HG03066 (cell line): ENCODE results near the gene CDH12.
"Not testable (repeated sequence)": the region's sequence is repeated elsewhere in the genome, so short reads cannot be mapped to it uniquely, and the experiment has no call there.

ENCODE experiments used
- ATAC-seq: cut with Tn5 transposase; IDR thresholded peaks from one replicate; pipeline ENCODE4 v1.9.1; 2021; ENCODE audit warnings: low read depth; ENCODE audit not compliant: unreplicated experiment

The CDH12 gene

DNA sequence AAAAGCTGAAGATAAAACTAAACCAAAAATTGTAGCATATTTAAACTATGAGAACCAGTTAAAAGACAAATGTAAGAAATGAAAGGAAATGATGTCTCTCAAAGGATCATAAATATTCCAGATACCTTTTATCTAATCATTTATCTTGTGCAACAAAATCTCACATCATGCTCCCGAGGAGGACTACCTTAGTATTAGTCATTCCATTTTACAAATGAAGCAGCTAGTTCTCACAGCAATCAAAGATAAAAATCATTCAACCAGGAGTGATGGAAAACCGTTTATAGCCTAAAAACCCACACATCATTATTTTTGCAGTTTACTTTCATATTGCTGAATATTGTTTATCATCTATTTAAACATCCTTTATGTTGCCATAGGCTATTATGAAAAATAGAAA, 190.0 kb downstream of the CDH12 start:
- ATAC-seq: no peak

DNA sequence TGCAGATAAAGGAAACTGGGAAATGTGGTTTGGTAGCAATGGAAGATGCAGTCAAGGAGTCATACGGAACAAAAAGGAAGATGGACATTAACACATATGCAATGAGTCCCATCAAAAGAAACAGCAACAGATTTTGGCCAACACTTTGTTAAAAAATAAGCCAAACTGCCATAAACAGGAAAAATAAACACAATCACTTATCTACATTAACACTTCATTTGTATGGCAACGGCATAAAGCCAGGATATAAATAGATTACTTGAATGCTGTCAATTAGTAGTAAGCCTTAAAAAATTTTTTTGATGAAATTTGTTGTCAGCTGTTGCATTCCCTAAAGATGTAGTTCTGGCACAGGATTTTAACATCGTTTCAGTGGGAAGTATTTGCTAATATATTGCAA, 190.8 kb downstream of the CDH12 start:
- ATAC-seq: no peak

DNA sequence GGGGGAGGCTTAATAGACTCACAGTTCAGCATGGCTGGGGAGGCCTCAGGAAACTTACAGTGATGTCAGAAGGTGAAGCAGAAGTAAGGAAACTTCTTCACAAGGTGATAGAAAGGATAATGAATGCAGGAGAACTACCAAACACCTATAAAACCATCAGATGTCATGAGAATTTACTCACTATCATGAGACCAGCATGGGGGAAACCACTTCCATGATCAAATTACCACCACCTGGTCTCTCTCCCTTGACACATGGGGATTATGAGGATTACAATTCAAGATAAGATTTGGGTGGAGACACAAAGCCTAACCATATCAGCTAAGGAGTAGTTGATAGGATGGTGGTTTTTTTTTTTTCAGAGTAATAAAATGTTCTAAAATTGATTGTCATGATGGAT, 201.8 kb downstream of the CDH12 start:
- no peak for ATAC-seq

DNA sequence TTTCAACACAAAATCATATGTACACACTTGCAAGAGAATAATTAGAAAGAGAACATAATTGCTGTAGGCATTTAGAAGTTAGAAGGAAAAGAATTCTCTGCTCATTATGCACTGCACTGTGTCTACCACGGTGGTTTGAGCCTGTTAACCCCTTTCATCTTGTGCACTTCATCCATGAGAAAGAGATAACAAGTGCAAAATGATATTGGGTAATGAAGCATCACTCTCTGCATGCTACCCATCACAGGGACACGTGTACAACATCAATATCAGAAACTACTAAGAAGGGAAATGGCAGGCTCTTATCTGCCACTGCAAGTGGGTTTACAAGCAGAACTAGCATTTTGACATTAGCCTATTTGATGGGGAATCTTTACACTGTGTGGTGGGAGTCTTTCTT, 202.6 kb downstream of the CDH12 start:
- ATAC-seq: no peak

DNA sequence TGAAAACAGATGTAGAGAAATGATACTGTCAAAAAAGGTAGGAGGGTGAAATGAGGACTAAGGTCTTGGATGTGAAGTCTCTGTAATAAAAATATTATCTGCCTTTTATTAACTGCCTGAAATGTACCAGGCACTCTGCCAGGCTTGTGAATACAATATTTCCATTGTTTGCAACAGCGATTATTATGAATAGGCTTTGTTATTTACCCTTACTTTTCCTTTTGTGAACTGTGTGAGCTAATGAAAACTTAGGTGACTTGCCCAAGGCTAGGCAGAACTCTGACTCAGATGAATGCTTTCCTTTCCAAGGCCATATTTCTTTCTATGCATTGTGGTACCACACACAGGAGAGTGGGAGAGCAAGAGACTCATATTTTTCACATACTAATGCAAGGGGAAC, 204.1 kb downstream of the CDH12 start:
- ATAC-seq: no peak

DNA sequence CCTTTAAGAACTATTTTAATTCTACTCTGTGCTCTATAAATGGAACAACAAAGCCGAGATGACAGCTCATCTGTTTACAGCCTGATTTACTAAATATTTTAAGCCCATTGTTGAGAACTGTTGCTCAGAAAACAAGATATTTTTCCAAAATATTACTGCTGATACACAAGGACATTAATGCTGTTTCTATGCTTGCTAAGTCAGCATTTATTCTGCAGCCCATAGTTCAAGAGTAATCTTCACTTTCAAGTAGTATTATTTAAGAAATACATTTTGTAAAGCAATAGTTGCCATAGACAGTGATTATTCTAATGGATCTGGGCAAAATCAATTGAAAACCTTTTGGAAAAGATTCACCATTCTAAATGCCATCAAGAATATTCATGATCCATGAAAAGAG, 208.3 kb downstream of the CDH12 start:
- no peak for ATAC-seq

DNA sequence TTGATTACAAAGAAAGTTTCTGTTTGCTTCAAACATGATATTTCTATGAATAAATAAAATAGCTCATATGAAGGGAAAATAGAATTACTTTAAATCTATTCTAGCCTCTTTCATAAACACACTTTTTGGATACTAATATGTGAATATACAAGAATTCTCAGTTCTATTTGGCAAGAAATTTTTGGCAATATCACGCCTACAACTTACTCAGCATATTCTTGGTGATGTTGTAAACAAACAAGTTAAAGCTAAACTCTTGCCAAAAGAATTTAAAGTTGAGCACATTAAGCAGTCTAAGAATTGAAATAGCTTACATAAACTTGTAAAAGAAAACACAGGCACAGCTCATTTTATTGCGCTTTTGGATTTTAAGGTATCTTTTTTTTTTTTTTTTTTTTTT, 209.8 kb downstream of the CDH12 start:
- no peak for ATAC-seq

DNA sequence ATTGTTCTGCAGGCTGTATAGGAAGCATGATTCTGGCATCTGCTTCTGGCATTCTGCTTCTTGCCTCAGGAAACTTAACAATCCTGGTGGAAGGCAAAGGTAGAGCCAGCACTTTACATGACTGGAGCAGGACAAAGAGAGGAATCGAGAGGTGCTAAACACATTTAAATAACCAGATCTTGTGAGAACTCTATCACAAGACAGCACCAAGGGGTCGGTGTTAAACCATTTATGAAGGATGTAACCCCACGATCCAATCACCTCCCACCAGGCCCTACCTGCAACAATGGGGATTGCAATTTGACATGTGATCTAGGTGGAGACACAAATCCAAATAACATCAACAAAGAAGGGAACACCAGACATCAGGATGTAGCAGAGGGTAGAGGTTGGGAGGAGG, 221.5 kb downstream of the CDH12 start:
- ATAC-seq: no peak

DNA sequence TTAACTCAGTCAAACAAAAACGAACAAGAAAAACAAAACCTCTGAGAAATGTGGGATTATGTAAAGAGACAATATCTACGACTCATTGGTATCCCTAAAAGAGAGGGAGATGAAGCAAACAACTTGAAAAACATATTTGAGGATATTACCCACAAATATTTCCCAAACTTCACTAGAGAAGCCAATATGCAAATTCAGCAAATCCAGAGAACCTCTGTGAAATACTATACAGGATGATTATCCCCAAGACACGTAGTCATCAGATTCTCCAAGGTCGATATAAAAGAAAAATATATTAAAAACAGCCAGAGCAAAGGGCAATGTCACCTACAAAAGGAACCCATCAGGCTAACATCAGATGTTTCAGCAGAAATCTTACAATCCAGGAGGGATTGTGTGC, 226.1 kb downstream of the CDH12 start:
- no peak for ATAC-seq

DNA sequence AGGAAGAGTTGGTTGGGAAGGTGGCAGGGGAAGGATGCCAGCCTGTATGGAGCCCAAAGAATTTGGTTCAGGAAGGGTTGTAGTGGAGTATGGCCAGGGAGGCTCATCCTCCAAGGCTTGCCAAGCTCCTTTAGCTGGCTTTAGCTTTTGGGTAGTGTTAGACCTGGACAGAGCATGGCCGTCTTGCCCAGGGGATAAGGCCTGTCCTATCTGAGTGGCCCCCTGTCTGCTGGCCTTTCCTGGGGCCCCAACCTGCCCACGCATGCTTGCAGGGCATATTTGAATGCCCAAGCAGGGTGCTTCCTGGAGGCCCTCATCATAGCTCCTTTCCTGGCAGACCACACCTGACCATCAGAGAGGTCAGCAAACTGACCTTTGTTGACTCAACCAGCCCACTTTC, 227.7 kb downstream of the CDH12 start:
- no peak for ATAC-seq

DNA sequence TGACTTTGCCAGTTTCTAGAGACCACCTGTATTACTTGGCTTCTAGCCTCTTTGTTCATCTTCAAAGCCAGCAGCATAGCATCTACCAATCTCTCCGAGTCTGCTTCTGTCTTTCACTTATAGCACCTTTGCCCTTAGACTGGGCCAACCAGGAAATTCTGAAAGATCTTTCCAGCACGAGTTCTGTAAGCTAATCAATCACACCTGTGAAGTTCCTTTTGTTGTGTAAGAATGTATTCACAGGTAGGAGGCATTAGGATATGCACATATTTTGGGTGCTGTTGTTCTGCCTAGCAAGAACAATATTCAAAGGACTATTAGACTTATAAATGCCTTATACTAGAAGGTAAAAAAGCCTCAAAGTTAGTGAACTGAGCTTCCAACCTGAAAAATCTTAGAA, 232.1 kb downstream of the CDH12 start:
- no peak for ATAC-seq

DNA sequence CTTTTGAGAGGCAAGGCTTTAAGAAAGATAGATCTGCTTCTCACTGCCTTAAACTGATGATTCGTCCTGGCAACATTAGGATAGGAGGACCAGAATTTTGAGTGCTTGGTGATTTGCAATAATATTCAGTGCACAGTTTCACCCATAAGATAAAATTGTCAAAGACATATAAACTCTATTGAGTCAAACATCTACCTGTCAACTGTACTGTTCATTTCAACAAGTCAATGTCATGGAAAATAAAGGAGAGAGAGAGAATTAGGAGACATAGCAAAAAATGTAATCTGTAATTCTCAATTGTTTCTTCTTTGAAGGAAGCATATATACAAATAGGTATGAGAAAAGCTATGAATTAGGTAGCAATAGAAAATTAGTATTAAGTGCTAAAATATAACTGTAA, 237.2 kb downstream of the CDH12 start:
- no peak for ATAC-seq

DNA sequence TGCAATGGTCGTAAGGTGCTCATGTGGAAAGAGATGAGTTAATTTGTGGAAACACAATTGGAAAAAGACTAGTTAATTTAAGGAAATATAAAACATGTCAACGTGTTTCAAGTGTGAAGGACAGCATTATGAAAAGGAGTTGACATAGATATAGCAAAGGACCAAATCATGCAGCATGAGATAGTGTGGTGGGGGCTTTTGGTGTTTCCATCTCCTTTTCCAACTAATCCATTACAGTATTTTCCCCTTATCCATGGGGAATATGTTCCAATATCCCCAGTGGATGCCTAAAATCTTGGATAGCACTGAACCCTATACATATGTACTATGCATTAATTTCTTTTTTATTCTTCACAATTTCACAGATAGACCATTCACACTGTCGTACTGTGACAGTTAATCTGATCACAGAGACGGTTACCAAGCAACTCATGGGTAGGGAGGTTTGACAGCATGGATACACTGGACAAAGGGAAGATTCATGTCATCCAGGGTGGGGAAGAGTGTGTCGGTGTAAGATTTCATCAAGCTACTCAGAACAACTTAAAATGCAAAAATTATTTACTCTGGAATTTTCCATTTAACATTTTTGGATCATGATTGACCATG, 238.6 kb downstream of the CDH12 start:
- no peak for ATAC-seq

DNA sequence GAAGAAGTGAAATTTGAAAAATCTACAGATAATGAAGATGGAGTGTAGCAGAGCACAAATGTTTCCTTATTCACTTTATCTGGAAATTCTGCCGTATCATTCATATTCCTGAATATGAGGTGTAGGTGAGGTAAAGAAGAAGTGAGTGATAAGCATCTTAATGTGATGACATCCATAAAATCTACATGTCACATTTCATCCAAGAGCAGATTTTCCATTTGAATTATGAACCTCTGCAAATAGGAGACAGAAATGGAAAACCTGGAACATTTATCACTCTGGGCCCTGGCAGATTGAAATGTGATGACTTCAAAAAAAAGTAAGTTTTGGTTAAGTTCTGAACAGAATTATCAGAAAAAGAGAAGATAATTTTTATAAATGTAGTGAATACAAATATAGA, 240.2 kb downstream of the CDH12 start:
- no peak for ATAC-seq

DNA sequence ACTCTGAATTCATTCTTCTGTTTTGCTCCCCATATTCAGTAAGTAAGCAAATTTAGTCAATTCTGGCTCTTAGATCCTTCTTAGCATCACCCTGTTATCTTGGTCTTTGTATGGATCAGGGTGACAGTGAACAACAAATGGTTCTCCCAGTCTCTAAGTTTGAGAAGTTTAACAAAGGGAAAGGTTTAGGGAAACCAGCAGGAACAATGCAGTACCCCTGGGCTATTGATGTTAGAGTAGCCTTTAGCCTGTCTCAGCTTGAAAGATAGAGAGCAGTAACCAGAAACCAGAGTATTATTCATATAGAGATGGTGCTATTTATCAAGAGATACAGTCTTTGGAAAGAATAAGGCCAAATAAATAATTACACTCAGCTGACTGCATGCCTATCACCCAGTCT, 241.8 kb downstream of the CDH12 start:
- ATAC-seq: no peak

DNA sequence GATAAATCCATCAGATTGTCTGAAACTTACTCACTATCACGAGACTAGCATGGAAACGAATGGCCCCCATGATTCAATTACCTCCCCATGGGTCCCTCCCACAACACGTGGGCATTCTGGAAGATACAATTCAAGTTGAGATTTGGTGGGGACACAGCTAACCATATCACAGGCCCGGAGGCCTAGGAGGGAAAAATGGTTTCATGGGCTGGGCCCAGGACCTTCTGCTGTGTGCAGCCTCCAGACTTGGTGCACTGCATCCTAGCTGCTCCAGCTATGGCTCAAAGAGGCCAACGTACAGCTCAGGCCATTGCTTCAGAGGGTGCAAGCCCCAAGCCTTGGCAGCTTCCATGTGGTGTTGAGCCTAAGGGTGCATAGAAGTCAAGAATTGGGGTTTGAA, 245.6 kb downstream of the CDH12 start:
- not testable (repeated sequence) for ATAC-seq

DNA sequence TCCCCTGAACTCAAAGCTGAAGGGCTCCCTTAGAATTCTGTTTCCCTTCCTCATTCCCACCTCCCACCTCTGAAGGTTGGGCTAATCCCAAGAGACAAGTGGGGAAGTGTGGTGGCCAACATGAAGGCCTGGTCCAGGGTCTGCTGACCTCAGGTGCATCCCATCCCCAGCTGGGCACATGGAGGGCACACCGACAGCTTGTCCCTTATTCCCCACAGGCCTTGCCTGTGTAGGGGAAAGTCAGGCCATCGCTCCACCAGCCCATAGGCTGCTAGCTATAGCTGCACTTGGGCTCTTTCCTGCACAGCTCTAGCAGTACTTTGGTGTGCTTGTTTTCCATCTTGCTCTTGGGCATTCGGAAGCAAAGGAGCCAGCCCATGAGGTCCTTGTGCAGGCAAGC, 247.7 kb downstream of the CDH12 start:
- no peak for ATAC-seq

DNA sequence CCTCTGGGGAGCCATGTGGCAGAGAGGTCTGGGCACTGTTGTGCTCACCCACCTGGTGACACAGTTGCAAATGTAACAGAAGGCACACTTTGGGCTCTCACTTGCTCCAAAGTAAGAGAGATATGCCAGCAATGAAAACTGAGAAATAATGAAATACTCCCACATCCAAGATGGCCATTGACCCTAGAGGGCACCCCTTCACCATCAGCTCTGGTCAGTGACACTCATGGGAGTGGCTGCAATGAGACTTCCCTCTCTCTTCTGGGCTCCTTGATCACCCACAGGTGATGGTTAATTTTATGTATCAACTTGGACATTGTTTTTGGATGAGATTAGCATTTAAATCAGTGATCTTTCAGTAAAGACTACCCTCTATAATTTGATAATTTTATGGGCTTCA, 248.4 kb downstream of the CDH12 start:
- no peak for ATAC-seq

DNA sequence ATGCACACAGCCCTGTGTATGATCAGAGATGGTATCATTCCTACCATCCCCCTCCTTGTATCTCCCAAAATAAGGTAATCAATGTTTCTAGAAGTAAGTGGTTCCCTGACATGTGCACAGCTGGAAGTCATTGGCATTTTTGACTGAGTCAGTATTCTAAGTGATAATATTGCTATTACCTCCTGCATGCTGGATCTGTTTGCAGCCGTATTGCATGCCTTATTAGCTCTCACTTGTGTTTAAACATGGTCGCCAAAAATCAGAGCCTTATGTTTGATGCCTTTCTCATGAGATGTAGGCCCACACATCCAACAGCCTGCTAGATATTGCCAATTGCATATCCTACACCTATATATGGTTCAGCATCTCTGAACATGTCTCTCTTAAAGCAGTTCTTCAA, 254.3 kb downstream of the CDH12 start:
- ATAC-seq: no peak

DNA sequence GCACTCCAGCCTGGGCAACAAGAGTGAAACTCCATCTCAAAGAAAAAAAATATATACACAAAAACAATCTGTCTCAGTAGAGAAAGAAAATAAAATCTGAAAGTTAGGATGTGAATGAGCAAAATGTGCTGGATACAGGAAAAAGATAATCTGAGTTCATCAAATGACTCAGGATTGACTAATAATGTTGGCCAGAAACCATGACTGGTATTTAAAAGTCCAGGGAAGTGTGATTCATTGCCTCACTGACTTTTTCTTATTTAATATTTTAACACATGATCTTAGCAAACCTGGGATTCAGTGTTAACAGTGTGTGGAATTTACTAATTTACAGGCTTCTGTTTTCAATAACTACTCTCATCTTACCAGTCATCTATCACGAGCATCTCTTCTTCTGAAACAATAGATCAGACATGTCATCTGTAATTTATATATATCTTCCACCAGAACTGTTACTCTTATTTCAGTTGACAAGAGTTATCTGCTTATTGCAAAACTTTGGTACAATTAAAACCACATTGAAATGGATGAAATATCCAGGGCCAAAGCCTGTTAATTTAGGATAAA, 256.7 kb downstream of the CDH12 start:
- no peak for ATAC-seq

DNA sequence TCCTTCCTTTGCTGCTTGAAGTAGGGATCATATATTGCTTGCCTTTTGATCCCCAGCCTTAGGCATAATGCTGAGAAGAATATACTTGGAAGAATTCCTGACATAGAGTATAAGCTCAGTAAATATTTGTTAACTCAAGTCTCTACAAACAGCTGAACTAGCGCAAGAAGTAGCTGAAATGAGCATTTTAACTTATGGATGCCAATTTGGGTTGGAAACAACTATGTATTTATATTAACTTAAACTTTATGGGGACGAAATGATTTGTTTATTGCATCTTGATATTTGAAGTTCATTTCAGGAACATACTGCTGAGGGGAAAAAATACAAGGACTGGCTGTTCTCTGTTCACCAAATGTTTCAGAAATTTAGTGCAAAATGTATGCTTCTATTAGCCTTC, 258.7 kb downstream of the CDH12 start:
- no peak for ATAC-seq

DNA sequence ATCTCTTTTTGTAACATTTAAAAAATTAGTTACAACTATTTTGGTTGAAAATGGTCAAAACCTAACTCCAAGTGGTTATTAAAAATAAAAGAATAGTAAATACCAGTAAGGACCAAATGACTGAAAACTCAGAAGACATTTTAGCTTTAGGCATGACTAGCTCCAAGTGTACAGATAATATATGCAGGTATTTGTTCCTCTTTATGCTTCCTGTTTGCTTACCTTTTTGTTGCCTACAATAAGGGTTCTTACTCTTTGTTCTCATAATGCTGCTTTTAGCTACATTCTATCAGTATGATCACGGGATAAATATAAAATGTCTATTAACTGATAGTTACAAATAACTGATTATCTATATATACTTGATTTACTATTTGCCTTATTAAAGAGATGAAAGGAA, 259.6 kb downstream of the CDH12 start:
- ATAC-seq: peak; percentile 82

DNA sequence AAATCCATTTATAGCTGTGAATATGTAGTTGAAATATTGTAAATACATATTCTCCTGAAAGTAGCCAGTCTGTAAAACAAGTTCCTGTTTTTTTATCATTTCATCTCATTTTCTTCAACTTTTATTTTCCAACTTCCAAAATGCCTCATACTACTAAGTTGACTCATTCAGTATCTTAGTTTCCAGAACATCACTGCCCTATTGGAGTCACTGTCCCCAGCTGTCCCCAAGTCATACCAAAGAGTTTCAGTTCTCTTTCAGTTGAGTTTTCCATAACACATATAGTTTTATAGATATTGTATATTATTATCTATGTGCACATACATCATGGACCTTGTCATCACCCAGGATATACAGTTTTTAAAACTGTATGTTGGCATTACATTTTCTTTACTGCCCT, 261.7 kb downstream of the CDH12 start:
- no peak for ATAC-seq
